Measurements from ENCODE around the gene USP6NL. TPM values are rescaled to one million over a fixed set of nuclear protein-coding genes. Genes with fewer than 3 reads are reported as not detected.

Gene USP6NL
- polyA plus RNA-seq, 3 donors: 5.5 to 7.7 (median 6.7) TPM

DNA sequence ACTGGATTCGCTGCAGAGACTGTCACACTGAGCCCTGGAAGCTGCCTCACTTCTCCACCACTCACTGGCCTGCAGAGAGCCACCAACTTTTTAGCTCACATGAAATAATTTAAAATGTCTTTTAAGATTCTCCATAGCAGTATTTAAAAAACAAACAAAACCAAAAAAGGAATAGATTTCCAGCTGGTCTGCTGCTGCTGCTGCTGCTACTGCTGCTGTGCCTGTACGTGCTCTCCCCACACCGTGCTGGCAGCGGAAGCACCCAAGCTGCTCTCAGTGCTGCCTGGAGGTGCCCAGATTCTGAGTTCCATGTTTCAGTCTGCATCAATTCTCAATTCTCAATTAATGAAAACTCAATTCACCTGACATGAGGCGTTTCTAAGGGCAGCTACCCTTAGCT, 146.0 kb downstream of the USP6NL start:
- H3K27ac Mint-ChIP-seq: no peak overlapping the region
- H3K36me3 Mint-ChIP-seq: peaks cover 32 to 43% of the 10 kb centered on the region in 2 donors
- no peaks in the 10 kb centered on the region for H3K4me1 Mint-ChIP-seq
- no peak overlapping the region for H3K4me3 ChIP-seq (replicated peaks in 1 of 3; ENCODE audit: low read depth in 2 of 3, low read length in 3 of 3)
- no peaks in the 10 kb centered on the region for H3K79me2 ChIP-seq (ENCODE audit: insufficient read depth, low read length)
- no peak overlapping the region for H2AFZ ChIP-seq (ENCODE audit: insufficient read depth, low read depth, low read length, poor library complexity, severe bottlenecking)
- no peaks in the 10 kb centered on the region for H4K20me1 ChIP-seq (ENCODE audit: insufficient read depth, low read length)
- 100% methylated on average over 3 of the region's 5 CpGs for whole genome bisulfite sequencing (ENCODE audit: insufficient coverage)
- H3K4me1 ChIP-seq (ENCODE audit: control insufficient read depth in 1 of 2, insufficient read depth in 2 of 2, low read length in 2 of 2): no peaks in the 10 kb centered on the region
- intact Hi-C loops (cut with micrococcal nuclease): no loop called here
- H3K4me3 Mint-ChIP-seq: no peak overlapping the region
- H3K9me3 Mint-ChIP-seq: no peaks in the 10 kb centered on the region
- no peak for DNase-seq
- H3K27me3 ChIP-seq (ENCODE audit: control insufficient read depth in 2 of 2, insufficient read depth in 2 of 2, low read length in 2 of 2): no peaks in the 10 kb centered on the region
- TF ChIP-seq, protein P1, sequence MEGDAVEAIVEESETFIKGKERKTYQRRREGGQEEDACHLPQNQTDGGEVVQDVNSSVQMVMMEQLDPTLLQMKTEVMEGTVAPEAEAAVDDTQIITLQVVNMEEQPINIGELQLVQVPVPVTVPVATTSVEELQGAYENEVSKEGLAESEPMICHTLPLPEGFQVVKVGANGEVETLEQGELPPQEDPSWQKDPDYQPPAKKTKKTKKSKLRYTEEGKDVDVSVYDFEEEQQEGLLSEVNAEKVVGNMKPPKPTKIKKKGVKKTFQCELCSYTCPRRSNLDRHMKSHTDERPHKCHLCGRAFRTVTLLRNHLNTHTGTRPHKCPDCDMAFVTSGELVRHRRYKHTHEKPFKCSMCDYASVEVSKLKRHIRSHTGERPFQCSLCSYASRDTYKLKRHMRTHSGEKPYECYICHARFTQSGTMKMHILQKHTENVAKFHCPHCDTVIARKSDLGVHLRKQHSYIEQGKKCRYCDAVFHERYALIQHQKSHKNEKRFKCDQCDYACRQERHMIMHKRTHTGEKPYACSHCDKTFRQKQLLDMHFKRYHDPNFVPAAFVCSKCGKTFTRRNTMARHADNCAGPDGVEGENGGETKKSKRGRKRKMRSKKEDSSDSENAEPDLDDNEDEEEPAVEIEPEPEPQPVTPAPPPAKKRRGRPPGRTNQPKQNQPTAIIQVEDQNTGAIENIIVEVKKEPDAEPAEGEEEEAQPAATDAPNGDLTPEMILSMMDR (IDR thresholded peaks at IDR 0.05): no peak
- H3K36me3 ChIP-seq (replicated peaks in 1 of 2; ENCODE audit: control insufficient read depth in 1 of 2, insufficient read depth in 2 of 2, low read length in 2 of 2): peaks cover 22 to 49% of the 10 kb centered on the region in 2 donors
- no peak overlapping the region for H3K4me2 ChIP-seq (replicated peaks; ENCODE audit: extremely low read depth, low read length, poor library complexity, severe bottlenecking)
- H3K9ac ChIP-seq (ENCODE audit: insufficient read depth, low read length, poor library complexity, severe bottlenecking): no peak overlapping the region
- no peaks in the 10 kb centered on the region for H3K9me3 ChIP-seq (replicated peaks in 1 of 2; ENCODE audit: control insufficient read depth in 1 of 2, insufficient read depth in 1 of 2, low read length in 2 of 2)
- H3K27me3 Mint-ChIP-seq (ENCODE audit: low read depth in 3 of 3): no peaks in the 10 kb centered on the region
- H3K27ac ChIP-seq (ENCODE audit: low read depth in 1 of 2, low read length in 2 of 2): no peak overlapping the region

DNA sequence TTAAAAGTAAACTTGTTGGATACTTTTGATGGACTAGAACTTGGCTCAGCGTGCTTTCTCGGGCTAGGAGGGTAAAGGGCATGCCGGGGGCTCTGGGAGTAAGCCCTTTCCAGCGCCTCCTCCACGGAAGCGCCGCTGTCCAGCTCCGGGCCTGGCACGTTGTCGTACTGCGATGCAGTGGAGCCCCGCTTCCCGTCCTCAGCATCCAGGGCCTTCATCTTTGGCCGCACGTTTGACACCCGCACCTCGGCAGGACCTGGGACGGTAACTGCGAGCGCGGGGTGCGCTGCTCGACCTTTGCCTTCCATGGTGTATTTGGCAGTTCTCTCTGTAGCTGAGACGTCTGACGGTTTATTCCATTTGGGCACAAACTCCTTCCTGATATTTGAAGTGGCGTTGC, 148.3 kb downstream of the USP6NL start:
- Mint-ChIP-seq H3K27me3 (ENCODE audit: low read depth in 3 of 3) (no peaks in the 10 kb centered on the region), H3K9me3 (no peaks in the 10 kb centered on the region), H3K27ac (no peak overlapping the region), H3K4me1 (no peaks in the 10 kb centered on the region), H3K4me3 (no peak overlapping the region), H3K36me3 (peaks cover 39 to 42% of the 10 kb centered on the region in 2 donors)
- intact Hi-C loops (cut with micrococcal nuclease): no loop called here
- no peaks in the 10 kb centered on the region for H3K27me3 ChIP-seq (ENCODE audit: control insufficient read depth in 2 of 2, insufficient read depth in 2 of 2, low read length in 2 of 2)
- peaks cover 22 to 40% of the 10 kb centered on the region in 2 donors for H3K36me3 ChIP-seq (replicated peaks in 1 of 2; ENCODE audit: control insufficient read depth in 1 of 2, insufficient read depth in 2 of 2, low read length in 2 of 2)
- no peaks in the 10 kb centered on the region for H3K4me1 ChIP-seq (ENCODE audit: control insufficient read depth in 1 of 2, insufficient read depth in 2 of 2, low read length in 2 of 2)
- H3K4me3 ChIP-seq (replicated peaks in 1 of 3; ENCODE audit: low read depth in 2 of 3, low read length in 3 of 3): no peak overlapping the region
- no peak overlapping the region for H2AFZ ChIP-seq (ENCODE audit: insufficient read depth, low read depth, low read length, poor library complexity, severe bottlenecking)
- no peaks in the 10 kb centered on the region for H3K9me3 ChIP-seq (replicated peaks in 1 of 2; ENCODE audit: control insufficient read depth in 1 of 2, insufficient read depth in 1 of 2, low read length in 2 of 2)
- H4K20me1 ChIP-seq (ENCODE audit: insufficient read depth, low read length): no peaks in the 10 kb centered on the region
- WGBS (ENCODE audit: insufficient coverage): 99% methylated on average over 26 of the region's 26 CpGs
- no peak overlapping the region for H3K9ac ChIP-seq (ENCODE audit: insufficient read depth, low read length, poor library complexity, severe bottlenecking)
- no peaks in the 10 kb centered on the region for H3K79me2 ChIP-seq (ENCODE audit: insufficient read depth, low read length)
- no peak overlapping the region for H3K4me2 ChIP-seq (replicated peaks; ENCODE audit: extremely low read depth, low read length, poor library complexity, severe bottlenecking)
- H3K27ac ChIP-seq (ENCODE audit: low read depth in 1 of 2, low read length in 2 of 2): no peak overlapping the region
- no peak for DNase-seq
- TF ChIP-seq, protein P1 (IDR thresholded peaks at IDR 0.05): no peak

Data from CD14-positive monocyte (primary cell).